CD4-positive, CD25-positive, alpha-beta regulatory T cell (primary cell): Measurements from ENCODE around the gene SHROOM3. TPM values are rescaled to one million over a fixed set of nuclear protein-coding genes. Genes with fewer than 3 reads are reported as not detected.

ENCODE experiments used
- ATAC-seq, 2 donors: fragments of 150-1000 bp; cut with Tn5 transposase; one replicate each; pipeline ENCODE4 v1.10.0; 2021; ENCODE audit warnings: low read depth in 2 of 2, moderate number of reproducible peaks in 2 of 2, moderate library complexity in 1 of 2
- DNase-seq, 3 donors: peaks; one replicate each; pipeline versions ENCODE4 v3.0.0 to v3.0.0-alpha.2; 2012 to 2022; ENCODE audit warnings: mixed read lengths in 1 of 3
- H3K27ac ChIP-seq: one replicate; pipeline ENCODE4 v1.7.0; 2013; ENCODE audit warnings: mild to moderate bottlenecking, low read length; ENCODE audit not compliant: insufficient read depth, poor library complexity, severe bottlenecking
- H3K27me3 ChIP-seq: one replicate; pipeline ENCODE4 v1.7.0; 2013; ENCODE audit warnings: low read length; ENCODE audit not compliant: control insufficient read depth, insufficient read depth
- H3K36me3 ChIP-seq: one replicate; pipeline ENCODE4 v1.7.0; 2013; ENCODE audit warnings: mild to moderate bottlenecking, low read length, moderate library complexity; ENCODE audit not compliant: control insufficient read depth, insufficient read depth
- H3K4me1 ChIP-seq: 2 replicates; pipeline ENCODE4 v1.7.0; 2013; ENCODE audit warnings: mild to moderate bottlenecking, low read length; ENCODE audit not compliant: insufficient read depth, control insufficient read depth, poor library complexity, severe bottlenecking
- H3K4me3 ChIP-seq: one replicate; pipeline ENCODE4 v1.7.0; 2013; ENCODE audit warnings: low read depth, mild to moderate bottlenecking, low read length, moderate library complexity
- H3K9me3 ChIP-seq, 2 experiments: 1 replicate in 1 of 2; 2 replicates in 1 of 2; pipeline ENCODE4 v1.7.0; 2013; ENCODE audit warnings: low read length in 2 of 2, mild to moderate bottlenecking in 1 of 2, moderate library complexity in 1 of 2; ENCODE audit not compliant: control insufficient read depth in 2 of 2
- H3K27ac Mint-ChIP-seq, 3 donors: one replicate each; pipeline ENCODE4 v1.8.0; 2020 to 2022; ENCODE audit warnings: mild to moderate bottlenecking in 3 of 3, mixed read lengths in 3 of 3, moderate library complexity in 2 of 3
- H3K27me3 Mint-ChIP-seq: one replicate; pipeline ENCODE4 v1.8.0; 2022; ENCODE audit warnings: mild to moderate bottlenecking, mixed read lengths
- H3K36me3 Mint-ChIP-seq: one replicate; pipeline ENCODE4 v1.8.0; 2020; ENCODE audit warnings: mixed read lengths
- H3K4me1 Mint-ChIP-seq, 4 donors: one replicate each; pipeline ENCODE4 v1.8.0; 2020 to 2022; ENCODE audit warnings: mixed read lengths in 4 of 4, mild to moderate bottlenecking in 1 of 4
- H3K4me3 Mint-ChIP-seq, 4 donors: one replicate each; pipeline ENCODE4 v1.8.0; 2020 to 2022; ENCODE audit warnings: mild to moderate bottlenecking in 4 of 4, mixed read lengths in 4 of 4, moderate library complexity in 3 of 4
- H3K9me3 Mint-ChIP-seq, 7 donors: one replicate each; pipeline ENCODE4 v1.8.0; 2020 to 2022; ENCODE audit warnings: mixed read lengths in 7 of 7, mild to moderate bottlenecking in 3 of 7, moderate library complexity in 2 of 7
- polyA plus RNA-seq, 4 donors: library from polyadenylated mRNA; unstranded; fragments of 300-500 nt; fragmentation: Illumina TruSeq; gene quantifications; one replicate each; pipeline ENCODE4 v1.2.3, GENCODE V29; 2021
- total RNA-seq: library from RNA; stranded (reverse); gene quantifications from one replicate; pipeline ENCODE4 v1.2.3, GENCODE V29; 2022

SHROOM3 gene
- total and polyA plus RNA-seq, 5 donors from 2014 or later: not detected

DNA sequence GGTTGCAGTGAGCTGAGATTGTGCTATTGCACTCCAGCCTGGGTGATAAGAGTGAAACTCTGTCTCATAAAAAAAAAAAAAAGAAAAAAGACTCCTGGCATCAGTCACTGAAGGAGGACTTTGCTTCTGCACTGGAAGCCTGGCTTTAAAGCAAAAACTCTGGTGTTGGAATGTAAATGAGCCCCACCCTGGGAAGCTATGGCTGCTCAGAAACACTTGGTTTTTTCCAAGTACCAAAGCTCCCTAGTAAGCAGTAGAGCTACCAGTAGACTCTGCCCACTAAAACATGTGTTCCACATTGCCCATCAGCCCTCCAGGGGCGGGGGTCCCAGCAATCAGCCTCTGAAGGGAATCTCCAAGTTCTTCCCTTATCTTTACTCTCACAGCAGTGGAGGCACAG is 154.4 kb downstream of the SHROOM3 start:
- Histone ChIP-seq H3K27ac (no peak overlapping the region), H3K4me3 (no peak overlapping the region), H3K9me3 (no peaks in the 10 kb centered on the region), H3K27me3 (peaks cover 25% of the 10 kb centered on the region), H3K36me3 (no peaks in the 10 kb centered on the region), H3K4me1 (no peaks in the 10 kb centered on the region)
- Mint-ChIP-seq H3K36me3 (no peaks in the 10 kb centered on the region), H3K9me3 (peaks cover 0 to 4% (median 0%) of the 10 kb centered on the region in 7 donors), H3K27ac (no peak overlapping the region), H3K4me3 (no peak overlapping the region), H3K4me1 (peaks cover 0 to 9% (median 4%) of the 10 kb centered on the region in 4 donors), H3K27me3 (peaks cover 43% of the 10 kb centered on the region)
- DNase-seq (no peak), ATAC-seq (no peak)

DNA sequence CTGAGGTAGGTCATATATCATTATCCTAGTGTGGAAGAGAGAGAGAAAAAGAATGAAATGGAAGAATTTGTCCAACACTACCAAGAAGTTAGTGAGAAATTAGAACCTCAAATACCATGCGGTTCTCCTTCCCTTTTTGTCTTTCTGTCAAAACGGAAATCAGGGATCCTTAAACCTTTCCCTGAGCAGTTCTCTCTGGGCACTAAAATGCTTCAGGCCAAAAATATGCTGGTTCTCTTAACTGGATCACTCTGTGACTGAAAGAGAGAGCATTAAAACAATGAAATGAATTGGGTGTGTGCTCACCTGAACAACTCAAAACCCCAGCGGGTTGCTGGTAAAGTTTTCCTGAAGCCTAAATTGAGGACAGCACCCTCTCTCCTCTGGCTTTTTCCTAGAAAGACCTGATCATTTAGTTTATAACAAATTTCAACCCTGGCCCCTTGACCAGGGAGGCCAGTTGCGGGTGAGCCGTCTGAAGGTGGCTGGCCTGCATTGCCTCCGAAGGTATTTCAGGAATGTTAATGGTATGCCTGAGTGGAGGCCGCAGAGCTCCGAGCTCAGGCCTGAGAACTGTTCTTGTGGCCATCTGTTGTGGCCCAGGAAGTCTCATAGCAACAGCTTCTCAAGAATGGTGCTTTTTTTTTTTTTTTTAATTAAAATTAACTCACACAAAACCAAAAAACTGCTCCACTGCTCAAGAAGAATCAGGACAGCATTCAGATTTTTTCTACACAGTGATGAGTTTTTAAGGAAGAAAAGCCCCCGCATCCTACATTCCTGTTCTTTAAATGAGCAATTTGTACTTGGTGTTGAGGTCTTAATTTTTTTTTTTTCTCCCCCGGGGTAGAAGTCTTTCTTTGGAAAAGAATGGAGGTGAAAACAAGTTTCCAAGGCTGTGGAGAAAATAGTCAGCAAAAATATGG is 155.1 kb downstream of the SHROOM3 start:
- Histone ChIP-seq H3K9me3 (no peaks in the 10 kb centered on the region), H3K36me3 (no peaks in the 10 kb centered on the region), H3K4me3 (no peak overlapping the region), H3K27ac (no peak overlapping the region), H3K27me3 (peaks cover 25% of the 10 kb centered on the region), H3K4me1 (no peaks in the 10 kb centered on the region)
- no peak overlapping the region for H3K4me3 Mint-ChIP-seq
- H3K4me1 Mint-ChIP-seq: peaks cover 0 to 9% (median 4%) of the 10 kb centered on the region in 4 donors
- H3K36me3 Mint-ChIP-seq: no peaks in the 10 kb centered on the region
- ATAC-seq (no peak), DNase-seq (no peak)
- peaks cover 40% of the 10 kb centered on the region for H3K27me3 Mint-ChIP-seq
- H3K27ac Mint-ChIP-seq: no peak overlapping the region
- peaks cover 0 to 4% (median 0%) of the 10 kb centered on the region in 7 donors for H3K9me3 Mint-ChIP-seq

DNA sequence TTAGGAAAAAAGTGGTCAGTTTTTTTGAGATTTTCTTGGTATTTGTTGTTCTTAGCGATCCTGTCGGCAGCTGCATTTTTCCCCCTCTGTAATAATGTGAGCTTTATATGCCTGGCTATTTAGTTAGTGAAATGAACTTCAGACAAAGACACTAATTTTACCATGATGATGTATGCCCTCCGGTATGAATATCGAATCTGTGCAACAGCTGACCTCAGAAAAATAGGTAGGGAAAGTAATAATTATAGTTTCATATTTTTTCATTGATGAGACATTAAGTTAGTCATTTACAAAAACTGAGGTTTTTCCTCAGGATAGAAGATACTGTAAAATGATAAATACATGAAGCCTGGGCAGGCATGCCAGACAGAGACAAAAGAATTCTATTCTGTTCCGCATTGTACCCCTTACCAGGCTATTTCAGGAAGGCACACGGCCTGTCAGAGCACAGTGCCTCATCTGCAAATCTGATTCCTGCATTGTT is 155.8 kb downstream of the SHROOM3 start:
- H3K27ac Mint-ChIP-seq: no peak overlapping the region
- Histone ChIP-seq H3K27ac (no peak overlapping the region), H3K9me3 (no peaks in the 10 kb centered on the region), H3K4me1 (no peaks in the 10 kb centered on the region), H3K4me3 (no peak overlapping the region), H3K27me3 (peaks cover 19% of the 10 kb centered on the region), H3K36me3 (no peaks in the 10 kb centered on the region)
- peaks cover 0 to 4% (median 0%) of the 10 kb centered on the region in 7 donors for H3K9me3 Mint-ChIP-seq
- H3K27me3 Mint-ChIP-seq: peaks cover 33% of the 10 kb centered on the region
- DNase-seq (no peak), ATAC-seq (no peak)
- peaks cover 0 to 4% (median under 1%) of the 10 kb centered on the region in 4 donors for H3K4me1 Mint-ChIP-seq
- H3K36me3 Mint-ChIP-seq: no peaks in the 10 kb centered on the region
- no peak overlapping the region for H3K4me3 Mint-ChIP-seq

DNA sequence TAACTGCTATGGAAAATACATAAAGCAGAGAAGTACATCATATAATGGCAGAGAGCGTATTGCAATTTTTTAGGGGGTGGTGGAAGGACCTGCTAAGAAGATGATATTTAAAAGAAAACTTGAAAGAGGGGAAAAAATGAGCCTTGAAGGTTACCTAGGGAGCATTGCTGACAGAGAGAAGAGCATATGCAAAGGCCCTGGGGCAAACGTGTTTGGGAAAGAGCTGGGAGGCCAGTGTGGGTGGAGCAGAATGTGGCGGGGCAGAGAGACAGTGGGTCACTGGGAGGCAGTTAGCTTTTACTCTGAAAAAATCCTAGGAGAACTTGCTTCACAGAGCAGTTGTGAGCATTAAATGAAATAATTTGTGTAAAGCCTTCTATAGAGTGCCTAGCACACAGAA is 157.0 kb downstream of the SHROOM3 start:
- H3K27me3 ChIP-seq: peaks cover 12% of the 10 kb centered on the region
- Mint-ChIP-seq H3K4me3 (no peak overlapping the region), H3K36me3 (no peaks in the 10 kb centered on the region), H3K27ac (no peak overlapping the region), H3K4me1 (peaks cover 0 to under 1% (median 0%) of the 10 kb centered on the region in 4 donors), H3K9me3 (peaks cover 0 to 4% (median 0%) of the 10 kb centered on the region in 7 donors), H3K27me3 (peaks cover 28% of the 10 kb centered on the region)
- H3K4me1 ChIP-seq: no peaks in the 10 kb centered on the region
- no peaks in the 10 kb centered on the region for H3K36me3 ChIP-seq
- H3K27ac ChIP-seq: no peak overlapping the region
- ATAC-seq: no peak
- no peak for DNase-seq
- H3K9me3 ChIP-seq: no peaks in the 10 kb centered on the region
- H3K4me3 ChIP-seq: no peak overlapping the region

DNA sequence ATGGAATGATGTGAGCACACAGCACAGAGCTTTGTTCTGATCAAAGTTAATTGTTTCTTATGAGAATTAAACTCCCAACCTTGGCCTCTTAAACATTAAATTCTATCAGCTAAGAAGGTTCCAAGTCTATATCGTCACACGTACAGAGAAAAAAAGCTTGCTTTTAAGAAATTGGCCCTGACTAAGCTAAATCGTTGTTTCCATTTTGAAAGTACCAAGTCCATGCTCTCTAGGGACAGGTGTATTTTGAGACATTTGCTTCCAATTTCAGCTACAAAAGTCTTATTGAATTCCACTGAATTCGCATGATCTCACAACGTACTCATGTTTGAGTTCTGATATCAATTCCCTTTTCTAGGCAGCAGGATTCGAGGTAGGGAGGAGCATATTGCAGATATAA is 157.4 kb downstream of the SHROOM3 start:
- H3K4me3 Mint-ChIP-seq: no peak overlapping the region
- H3K4me1 Mint-ChIP-seq: peaks cover 0 to 2% (median 0%) of the 10 kb centered on the region in 4 donors
- H3K9me3 ChIP-seq: no peaks in the 10 kb centered on the region
- no peak overlapping the region for H3K27ac Mint-ChIP-seq
- H3K4me3 ChIP-seq: no peak overlapping the region
- no peak for DNase-seq
- H3K36me3 ChIP-seq: no peaks in the 10 kb centered on the region
- H3K36me3 Mint-ChIP-seq: no peaks in the 10 kb centered on the region
- peaks cover 8% of the 10 kb centered on the region for H3K27me3 ChIP-seq
- H3K9me3 Mint-ChIP-seq: peaks cover 0 to 4% (median 0%) of the 10 kb centered on the region in 7 donors
- H3K27me3 Mint-ChIP-seq: peaks cover 29% of the 10 kb centered on the region
- no peaks in the 10 kb centered on the region for H3K4me1 ChIP-seq
- ATAC-seq: no peak
- H3K27ac ChIP-seq: no peak overlapping the region

GRCh38 chr4:76594173-76594572 is 159.1 kb downstream of the SHROOM3 start:
- H3K4me1 Mint-ChIP-seq: peaks cover 0 to 2% (median 0%) of the 10 kb centered on the region in 4 donors
- no peaks in the 10 kb centered on the region for H3K36me3 Mint-ChIP-seq
- peaks cover 0 to 4% (median 0%) of the 10 kb centered on the region in 7 donors for H3K9me3 Mint-ChIP-seq
- Histone ChIP-seq H3K4me3 (no peak overlapping the region), H3K4me1 (no peaks in the 10 kb centered on the region), H3K27ac (no peak overlapping the region), H3K36me3 (no peaks in the 10 kb centered on the region), H3K27me3 (peaks cover 3% of the 10 kb centered on the region), H3K9me3 (no peaks in the 10 kb centered on the region)
- no peak overlapping the region for H3K27ac Mint-ChIP-seq
- no peak overlapping the region for H3K4me3 Mint-ChIP-seq
- peaks cover 17% of the 10 kb centered on the region for H3K27me3 Mint-ChIP-seq
- DNase-seq (no peak), ATAC-seq (no peak)

- H3K4me1 ChIP-seq: no peaks in the 10 kb centered on the region
- Mint-ChIP-seq H3K27me3 (peaks cover 17% of the 10 kb centered on the region), H3K27ac (no peak overlapping the region), H3K4me3 (no peak overlapping the region), H3K9me3 (peaks cover 0 to 4% (median 0%) of the 10 kb centered on the region in 7 donors), H3K36me3 (no peaks in the 10 kb centered on the region), H3K4me1 (peaks cover 0 to 2% (median 0%) of the 10 kb centered on the region in 4 donors)
- H3K27me3 ChIP-seq: peaks cover 3% of the 10 kb centered on the region
- H3K4me3 ChIP-seq: no peak overlapping the region
- H3K27ac ChIP-seq: no peak overlapping the region
- ATAC-seq: no peak
- no peak for DNase-seq
- no peaks in the 10 kb centered on the region for H3K36me3 ChIP-seq
- H3K9me3 ChIP-seq: no peaks in the 10 kb centered on the region
Measured at GRCh38 chr4:76595435-76595834, 160.4 kb downstream of the SHROOM3 start.
